Ovary (tissue), 9 donors: ENCODE measurements around the gene RALGAPB. TPM values are rescaled to one million over a fixed set of nuclear protein-coding genes. Genes with fewer than 3 reads are reported as not detected.

ENCODE experiments used
- DNase-seq, 5 donors: peaks; one replicate each; pipeline ENCODE4 v3.0.0-alpha.2; 2019 to 2020
- H3K27ac ChIP-seq, 2 donors: fragments of 200-600 bp; one replicate each; pipeline versions ENCODE4 v1.5.1 to v1.8.0; 2019 to 2022
- H3K27me3 ChIP-seq: fragments of 200-600 bp; one replicate; pipeline ENCODE4 v1.8.0; 2022
- H3K36me3 ChIP-seq: fragments of 200-600 bp; sonication (generic); one replicate; pipeline ENCODE4 v1.5.1; 2019
- H3K4me1 ChIP-seq: one replicate; pipeline ENCODE4 v1.8.1; 2013; ENCODE audit warnings: mild to moderate bottlenecking, moderate library complexity; ENCODE audit not compliant: insufficient read depth
- H3K4me3 ChIP-seq: fragments of 200-600 bp; sonication (generic); one replicate; pipeline ENCODE4 v1.5.1; 2017
- H3K9me3 ChIP-seq, 2 donors: fragments of 200-600 bp in 1 of 2; sonication (generic) in 1 of 2; one replicate each; pipeline versions ENCODE4 v1.5.1 to v1.8.1; 2013 to 2019; ENCODE audit warnings: mild to moderate bottlenecking in 1 of 2, moderate library complexity in 1 of 2
- CTCF ChIP-seq, 3 donors: fragments of 450-650 bp in 2 of 3; fragments of 200-600 bp in 1 of 3; IDR thresholded peaks; one replicate each; pipeline versions ENCODE4 v1.5.1 to v1.8.0; 2016 to 2022; ENCODE audit warnings: antibody characterized with exemption in 3 of 3, mild to moderate bottlenecking in 1 of 3
- EP300 ChIP-seq: sonication (generic); formaldehyde crosslinking; IDR thresholded peaks from one replicate; pipeline ENCODE4 v1.6.1; 2017; ENCODE audit warnings: antibody characterized with exemption
- POLR2A ChIP-seq: fragments of 450-650 bp; IDR thresholded peaks from one replicate; pipeline ENCODE4 v1.6.1; 2017; ENCODE audit warnings: antibody characterized with exemption, mild to moderate bottlenecking, moderate library complexity
- WGBS, 3 donors: extraction: QIAGEN DNeasy Blood & Tissue Kit in 1 of 3; methylation state at CpG; one replicate each; pipeline versions ENCODE4 v1.1.5 to v1.1.7; 2013 to 2017; 5-methylcytosine and 5-hydroxymethylcytosine counted together
- intact Hi-C, 4 donors: fragments of 100-400 bp; cut with DNase I; formaldehyde crosslinking; loops; one replicate each; pipeline versions ENCODE4 v1.11.0 to v1.15.1; 2022 to 2023
- polyA plus RNA-seq, 2 donors: library from polyadenylated mRNA; stranded (reverse); fragments of 200-250 nt in 1 of 2; fragments of 350-450 nt in 1 of 2; fragmentation: Illumina TruSeq in 1 of 2; extraction: RNeasy Lipid Tissue Mini Kit (QIAGEN cat#74804) in 1 of 2; gene quantifications; one replicate each; pipeline ENCODE4 v1.2.3, GENCODE V29; 2013 to 2014
- total RNA-seq, 7 donors: library from RNA; depleted of rRNA in 2 of 7; stranded (reverse); fragments of >200 nt in 2 of 7; fragmentation: NEBNext Ultra II Directional in 3 of 7; extraction: Animal tissue kit (Norgen Biotek cat#: 25700) in 3 of 7; gene quantifications; one replicate each; pipeline versions ENCODE4 v1.1.0 to v1.2.4, GENCODE V29; 2016 to 2023
- donor health status: DM: no; HTN: no; CAD: no; lungs with moderate emphysema.
- donor health status: DM: no; HTN: no; CAD: no.
- donor health status: Bipolar disorder and iron deficiency.
- donor health status: DM: yes; HTN: yes; CAD: no.
- donor health status: DM: no; HTN: no; CAD: no.
- donor health status: DM: yes; HTN: yes; CAD: no.

RALGAPB gene
- total and polyA plus RNA-seq, 9 donors: 10.4 to 41.3 (median 30.0) TPM

DNA sequence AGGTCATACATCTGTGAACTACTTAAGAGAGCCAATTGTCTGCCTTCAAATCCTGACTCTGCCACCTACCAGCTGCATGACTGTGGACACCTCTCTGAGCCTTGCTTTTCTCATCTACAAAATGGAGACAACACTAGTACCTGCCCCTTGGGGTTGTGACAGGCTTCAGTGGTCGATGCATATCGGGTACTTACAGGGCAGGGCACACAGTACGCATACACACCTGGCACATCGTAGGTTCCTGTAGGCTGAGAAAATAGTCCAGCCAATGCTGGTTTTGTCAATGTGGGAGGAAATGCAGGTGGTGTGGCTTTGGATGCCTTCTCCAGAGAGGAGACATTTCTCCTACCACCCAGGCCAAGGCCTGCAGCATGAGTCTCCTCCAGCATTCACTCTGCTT is 110.7 kb downstream of the RALGAPB start:
- intact Hi-C loops: no loop called here
- Histone ChIP-seq H3K4me1 (no peaks in the 10 kb centered on the region), H3K27ac (no peak overlapping the region), H3K9me3 (no peaks in the 10 kb centered on the region), H3K4me3 (no peak overlapping the region), H3K36me3 (no peaks in the 10 kb centered on the region), H3K27me3 (no peaks in the 10 kb centered on the region)
- WGBS, 3 donors: 85 to 89% (median 85%) methylated on average over 4 of the region's 4 CpGs
- no peak for DNase-seq
- no peak for TF ChIP-seq CTCF (IDR thresholded peaks at IDR 0.05)
- TF ChIP-seq EP300: no peak
- no peak for TF ChIP-seq POLR2A

- Histone ChIP-seq H3K4me1 (no peaks in the 10 kb centered on the region), H3K4me3 (no peak overlapping the region), H3K36me3 (no peaks in the 10 kb centered on the region), H3K27ac (no peak overlapping the region), H3K27me3 (no peaks in the 10 kb centered on the region), H3K9me3 (no peaks in the 10 kb centered on the region)
- DNase-seq: no peak
- intact Hi-C loops: no loop called here
- 40 to 48% (median 46%) methylated on average over 7 of the region's 7 CpGs for WGBS, 3 donors
- no peak for TF ChIP-seq EP300
- no peak for TF ChIP-seq POLR2A
- no peak for TF ChIP-seq CTCF (IDR thresholded peaks at IDR 0.05)
These were observed 111.6 kb downstream of the RALGAPB start for GRCh38 chr20:38584099-38584763.

DNA sequence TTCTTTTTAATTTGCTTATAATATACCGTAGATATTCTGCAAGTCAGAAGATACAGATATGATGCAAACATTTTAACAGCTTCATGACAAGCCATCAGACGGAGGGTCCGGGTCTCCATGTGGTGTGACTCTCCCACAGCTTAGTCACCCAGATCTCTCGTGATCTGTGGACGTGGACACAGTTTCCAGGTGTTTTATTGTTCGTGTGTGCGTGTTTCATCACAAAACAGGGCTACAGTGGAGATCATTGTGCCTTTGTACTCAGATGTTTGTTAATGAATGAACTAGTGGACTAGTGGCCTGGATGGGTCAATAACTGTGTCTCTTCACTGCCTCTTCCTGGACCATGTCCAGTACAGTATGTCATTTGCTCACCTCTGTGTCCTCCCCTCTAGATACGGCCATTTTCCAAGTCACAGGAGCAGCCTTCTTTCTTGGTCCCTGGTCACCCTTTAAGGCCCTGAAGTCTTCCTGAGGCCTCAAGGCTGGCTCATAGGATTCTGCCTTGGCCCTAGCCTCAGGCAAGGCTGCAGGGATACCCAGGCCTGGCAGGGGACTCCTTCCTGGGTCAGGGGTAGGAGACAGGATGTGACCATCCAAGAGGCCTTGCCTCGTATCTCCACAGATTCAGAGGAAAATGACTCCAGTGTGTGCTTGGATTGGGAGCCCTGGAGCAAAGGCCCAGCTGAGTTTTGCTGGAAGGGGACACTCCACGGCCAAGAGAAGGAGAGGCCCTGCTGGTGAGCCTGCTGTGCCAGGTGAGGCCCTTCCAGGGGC is 112.9 kb downstream of the RALGAPB start:
- no peak for TF ChIP-seq POLR2A
- TF ChIP-seq EP300: no peak
- no peak for TF ChIP-seq CTCF (IDR thresholded peaks at IDR 0.05)
- WGBS, 3 donors: 74 to 79% (median 75%) methylated on average over 10 of the region's 10 CpGs
- DNase-seq: no peak
- no peaks in the 10 kb centered on the region for H3K4me1 ChIP-seq
- H3K4me3 ChIP-seq: no peak overlapping the region
- H3K27me3 ChIP-seq: no peaks in the 10 kb centered on the region
- H3K36me3 ChIP-seq: no peaks in the 10 kb centered on the region
- intact Hi-C loops: no loop called here
- H3K9me3 ChIP-seq: no peaks in the 10 kb centered on the region
- no peak overlapping the region for H3K27ac ChIP-seq

DNA sequence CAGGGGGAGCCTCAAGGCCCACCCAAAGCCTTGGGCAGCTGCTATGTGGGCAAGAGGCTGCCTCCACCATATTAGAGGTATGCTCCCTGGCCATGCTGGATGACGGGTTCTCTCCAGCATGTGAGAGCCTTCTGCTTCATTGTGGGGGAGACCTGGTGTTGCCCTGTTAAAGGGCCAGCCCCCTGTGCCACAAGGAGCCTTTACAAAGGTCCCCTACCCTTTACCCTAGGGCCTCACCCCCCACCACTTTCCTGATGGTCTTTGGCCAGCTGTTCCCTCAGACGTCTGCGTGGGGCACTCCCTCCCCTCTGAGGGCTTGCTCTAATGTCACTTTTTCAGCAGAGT is 113.5 kb downstream of the RALGAPB start:
- intact Hi-C loops: no loop called here
- no peak overlapping the region for H3K27ac ChIP-seq
- WGBS, 3 donors: 34 to 47% (median 41%) methylated on average over 3 of the region's 3 CpGs
- H3K36me3 ChIP-seq: no peaks in the 10 kb centered on the region
- TF ChIP-seq CTCF (IDR thresholded peaks at IDR 0.05) (no peak), POLR2A (no peak), EP300 (no peak)
- H3K4me1 ChIP-seq: no peaks in the 10 kb centered on the region
- DNase-seq: no peak
- H3K27me3 ChIP-seq: no peaks in the 10 kb centered on the region
- no peaks in the 10 kb centered on the region for H3K9me3 ChIP-seq
- no peak overlapping the region for H3K4me3 ChIP-seq
